ENCODE data around the gene NDUFA3. TPM values are rescaled to one million over a fixed set of nuclear protein-coding genes. Genes with fewer than 3 reads are reported as not detected.
A peak's percentile ranks its signal among the peaks of the same experiment; 100 is the strongest.

Gene NDUFA3
- total and polyA plus RNA-seq, 2 of the 13 experiments (the other 11 are each of a cell fraction or from before 2014, with no cell fraction given), result 31.6 to 75.4 TPM

DNA sequence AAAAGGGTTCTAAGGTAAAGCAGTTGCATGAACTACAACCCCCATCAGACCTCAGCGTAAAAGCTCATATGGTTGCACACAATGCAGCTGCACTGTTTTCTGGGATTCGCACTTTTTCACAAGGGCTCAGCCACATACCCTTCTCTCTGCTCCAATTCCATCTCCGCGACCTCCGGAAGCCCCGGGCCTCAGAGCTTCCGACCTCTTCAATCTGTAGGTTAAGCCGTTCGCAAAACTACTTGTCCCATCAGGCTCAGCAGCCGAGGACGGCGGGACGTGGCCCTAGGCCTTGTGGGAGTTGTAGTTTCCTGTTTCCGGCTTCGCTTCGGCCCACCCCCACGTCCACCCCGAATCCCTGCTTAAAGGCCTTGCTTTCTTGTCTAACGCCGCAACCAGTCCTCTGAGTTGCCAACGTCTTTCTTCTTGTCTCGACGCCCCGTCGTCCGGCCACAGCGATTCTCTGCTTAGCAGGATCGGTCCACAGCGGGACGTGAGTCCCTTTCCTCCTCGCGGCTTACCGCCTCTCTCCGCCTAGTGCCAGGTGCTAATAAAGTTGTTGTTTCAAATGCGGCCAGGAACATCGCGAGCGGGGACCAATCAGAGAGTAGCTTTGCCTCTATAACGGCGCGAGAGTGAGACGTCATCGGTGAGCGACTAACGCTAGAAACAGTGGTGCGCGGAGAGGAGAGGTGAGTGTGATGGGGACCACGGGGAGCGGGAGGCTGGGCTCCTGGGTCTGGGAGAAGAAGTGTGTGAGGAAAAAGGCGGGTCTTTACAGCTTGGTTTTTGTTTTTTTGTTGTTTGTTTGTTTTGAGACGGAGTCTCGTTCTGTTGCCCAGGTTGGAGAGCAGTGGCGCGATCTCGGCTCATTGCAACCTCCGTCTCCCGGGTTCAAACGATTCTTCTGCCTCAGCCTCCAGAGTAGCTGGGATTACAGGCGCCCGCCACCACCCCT is 12.7 kb downstream of the NDUFA3 start, which contains the start of the genes PRPF31 and TFPT (continued):
- TF ChIP-seq HDAC2 (CRISPR knock-in tag; IDR thresholded peaks at IDR 0.05) (peak; percentile 89), ARHGAP35 (CRISPR knock-in tag; IDR thresholded peaks at IDR 0.05; ENCODE audit: borderline replicate concordance) (no peak), XBP1 (CRISPR knock-in tag; IDR thresholded peaks at IDR 0.05) (no peak), ZNF253 (CRISPR knock-in tag; IDR thresholded peaks at IDR 0.05; ENCODE audit: borderline replicate concordance) (0 out of 2 replicates have a peak, but pooled peaks have one; percentile 23), ETV6 (CRISPR knock-in tag; conservative IDR thresholded peaks at IDR 0.05) (no peak; the same call in 1 of the 2 replicates), ZC3H13 (CRISPR knock-in tag; IDR thresholded peaks at IDR 0.05) (peak; percentile 92), HOXA7 (CRISPR knock-in tag; IDR thresholded peaks at IDR 0.05) (0 out of 2 replicates have a peak, but pooled peaks have one; percentile 22), TBP (CRISPR knock-in tag; IDR thresholded peaks at IDR 0.05) (peak; percentile 56; the same call in 1 of the 2 replicates), HNRNPL (IDR thresholded peaks at IDR 0.05; ENCODE audit: low read depth, low read length) (0 out of 2 replicates have a peak, but pooled peaks have one; percentile 52), HMG20A (CRISPR knock-in tag; IDR thresholded peaks at IDR 0.05; ENCODE audit: borderline replicate concordance) (no peak), ZUFSP (CRISPR knock-in tag; IDR thresholded peaks at IDR 0.05; ENCODE audit: borderline replicate concordance) (no peak), ZNF256 (CRISPR knock-in tag; conservative IDR thresholded peaks at IDR 0.05) (no peak), ZNF331 (CRISPR knock-in tag; IDR thresholded peaks at IDR 0.05) (peak; percentile 62; the same call in 1 of the 2 replicates), ELF3 (CRISPR knock-in tag; IDR thresholded peaks at IDR 0.05) (peak; percentile 81), JARID2 (CRISPR knock-in tag; IDR thresholded peaks at IDR 0.05; ENCODE audit: insufficient replicate concordance) (peak; percentile 83), ZNF329 (CRISPR knock-in tag; IDR thresholded peaks at IDR 0.05; ENCODE audit: low read depth) (no peak), ZBTB14 (CRISPR knock-in tag; IDR thresholded peaks at IDR 0.05) (no peak), PREB (CRISPR knock-in tag; IDR thresholded peaks at IDR 0.05) (no peak)
- TF ChIP-seq, protein P1, sequence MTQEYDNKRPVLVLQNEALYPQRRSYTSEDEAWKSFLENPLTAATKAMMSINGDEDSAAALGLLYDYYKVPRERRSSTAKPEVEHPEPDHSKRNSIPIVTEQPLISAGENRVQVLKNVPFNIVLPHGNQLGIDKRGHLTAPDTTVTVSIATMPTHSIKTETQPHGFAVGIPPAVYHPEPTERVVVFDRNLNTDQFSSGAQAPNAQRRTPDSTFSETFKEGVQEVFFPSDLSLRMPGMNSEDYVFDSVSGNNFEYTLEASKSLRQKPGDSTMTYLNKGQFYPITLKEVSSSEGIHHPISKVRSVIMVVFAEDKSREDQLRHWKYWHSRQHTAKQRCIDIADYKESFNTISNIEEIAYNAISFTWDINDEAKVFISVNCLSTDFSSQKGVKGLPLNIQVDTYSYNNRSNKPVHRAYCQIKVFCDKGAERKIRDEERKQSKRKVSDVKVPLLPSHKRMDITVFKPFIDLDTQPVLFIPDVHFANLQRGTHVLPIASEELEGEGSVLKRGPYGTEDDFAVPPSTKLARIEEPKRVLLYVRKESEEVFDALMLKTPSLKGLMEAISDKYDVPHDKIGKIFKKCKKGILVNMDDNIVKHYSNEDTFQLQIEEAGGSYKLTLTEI (CRISPR knock-in tag; conservative IDR thresholded peaks at IDR 0.05), result no peak
- TF ChIP-seq, protein P2, sequence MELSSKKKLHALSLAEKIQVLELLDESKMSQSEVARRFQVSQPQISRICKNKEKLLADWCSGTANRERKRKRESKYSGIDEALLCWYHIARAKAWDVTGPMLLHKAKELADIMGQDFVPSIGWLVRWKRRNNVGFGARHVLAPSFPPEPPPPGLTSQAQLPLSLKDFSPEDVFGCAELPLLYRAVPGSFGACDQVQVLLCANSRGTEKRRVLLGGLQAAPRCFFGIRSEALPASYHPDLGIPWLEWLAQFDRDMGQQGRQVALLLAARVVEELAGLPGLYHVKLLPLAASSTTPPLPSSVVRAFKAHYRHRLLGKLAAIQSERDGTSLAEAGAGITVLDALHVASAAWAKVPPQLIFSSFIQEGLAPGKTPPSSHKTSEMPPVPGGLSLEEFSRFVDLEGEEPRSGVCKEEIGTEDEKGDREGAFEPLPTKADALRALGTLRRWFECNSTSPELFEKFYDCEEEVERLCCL (CRISPR knock-in tag; IDR thresholded peaks at IDR 0.05; ENCODE audit: borderline replicate concordance), result no peak
